Neural cell (in vitro differentiated cells): Measurements from ENCODE around the gene ROR2. TPM values are rescaled to one million over a fixed set of nuclear protein-coding genes. Genes with fewer than 3 reads are reported as not detected.

Experiments used
- H2AFZ ChIP-seq: fragments of 200-600, 300-800 bp; sonication (generic), shearing (Covaris generic); 2 replicates; pipeline ENCODE4 v1.6.0; 2014; ENCODE audit warnings: low read depth, mild to moderate bottlenecking, antibody characterized with exemption, low read length, moderate library complexity
- H3F3A ChIP-seq: fragments of 200-600 bp; shearing (Covaris generic); 2 replicates; pipeline ENCODE4 v1.6.1; 2016; ENCODE audit warnings: mild to moderate bottlenecking, moderate library complexity, mixed read lengths, antibody characterized with exemption, low read length; ENCODE audit not compliant: insufficient read depth, poor library complexity, severe bottlenecking
- H3K27ac ChIP-seq: fragments of 200-600, 300-800 bp; sonication (generic), shearing (Covaris generic); 2 replicates; pipeline ENCODE4 v1.5.1; 2014; ENCODE audit warnings: mild to moderate bottlenecking, low read length, moderate library complexity
- H3K27me3 ChIP-seq: fragments of 300-800, 200-600 bp; sonication (generic), shearing (Covaris generic); 2 replicates; pipeline ENCODE4 v1.6.0; 2014; ENCODE audit warnings: mild to moderate bottlenecking, low read depth, low read length, moderate library complexity; ENCODE audit not compliant: insufficient read depth
- H3K36me3 ChIP-seq: fragments of 300-800, 200-600 bp; sonication (generic), shearing (Covaris generic); 2 replicates; pipeline ENCODE4 v1.5.1; 2014; ENCODE audit warnings: mild to moderate bottlenecking, antibody characterized with exemption, low read length, moderate library complexity; ENCODE audit not compliant: insufficient read depth
- H3K4me2 ChIP-seq: fragments of 300-800, 200-600 bp; sonication (generic), shearing (Covaris generic); 2 replicates; pipeline ENCODE4 v1.6.0; 2014; ENCODE audit warnings: mild to moderate bottlenecking, low read length
- H3K4me3 ChIP-seq: fragments of 300-800, 200-600 bp; sonication (generic), shearing (Covaris generic); 2 replicates; pipeline ENCODE4 v1.5.1; 2014; ENCODE audit warnings: mild to moderate bottlenecking, low read length, moderate library complexity
- H3K79me2 ChIP-seq: fragments of 200-600 bp; shearing (Covaris generic); replicated peaks from 2 replicates; pipeline ENCODE4 v1.6.0; 2014; ENCODE audit warnings: mild to moderate bottlenecking, low read length, moderate library complexity; ENCODE audit not compliant: insufficient read depth
- H3K9ac ChIP-seq: fragments of 300-800, 200-600 bp; sonication (generic), shearing (Covaris generic); 2 replicates; pipeline ENCODE4 v1.6.1; 2016; ENCODE audit warnings: mild to moderate bottlenecking, low read length, mixed read lengths
- H3K9me2 ChIP-seq: fragments of 200-600 bp; shearing (Covaris generic); 2 replicates; pipeline ENCODE4 v1.6.1; 2016; ENCODE audit warnings: mild to moderate bottlenecking, low read length, mixed read lengths; ENCODE audit not compliant: insufficient read depth
- H3K9me3 ChIP-seq: fragments of 200-600, 300-800 bp; sonication (generic), shearing (Covaris generic); 2 replicates; pipeline ENCODE4 v1.6.1; 2016; ENCODE audit warnings: mild to moderate bottlenecking, mixed run types, low read length, moderate library complexity, mixed read lengths
- H4K20me1 ChIP-seq: fragments of 200-600 bp; shearing (Covaris generic); 2 replicates; pipeline ENCODE4 v1.6.1; 2016; ENCODE audit warnings: mild to moderate bottlenecking, mixed run types; ENCODE audit not compliant: insufficient read depth
- MXI1 ChIP-seq: fragments of 450-650 bp; conservative IDR thresholded peaks from 2 replicates; pipeline ENCODE4 v1.6.1; 2014; ENCODE audit warnings: antibody characterized with exemption, mild to moderate bottlenecking; ENCODE audit not compliant: poor library complexity, severe bottlenecking
- POLR2AphosphoS5 ChIP-seq: IDR thresholded peaks from 2 replicates; pipeline ENCODE4 v1.6.1; 2012
- RAD21 ChIP-seq: fragments of 450-650 bp; conservative IDR thresholded peaks from 2 replicates; pipeline ENCODE4 v1.6.1; 2014; ENCODE audit warnings: antibody characterized with exemption, mild to moderate bottlenecking, moderate library complexity
- REST ChIP-seq: IDR thresholded peaks from 2 replicates; pipeline ENCODE4 v1.6.1; 2012; ENCODE audit warnings: borderline replicate concordance
- SMC3 ChIP-seq: fragments of 450-650 bp; conservative IDR thresholded peaks from 2 replicates; pipeline ENCODE4 v1.6.1; 2014; ENCODE audit warnings: antibody characterized with exemption, mild to moderate bottlenecking, moderate library complexity; ENCODE audit not compliant: poor library complexity
- polyA plus RNA-seq: library from polyadenylated mRNA; depleted of rRNA; stranded (reverse); fragments of >200 nt; gene quantifications from 2 replicates; pipeline ENCODE4 v1.2.3, GENCODE V29; 2014
- TF ChIP-seq, protein P1 (sequence below): fragments of 450-650 bp; IDR thresholded peaks from 2 replicates; pipeline ENCODE4 v1.5.1; 2014; ENCODE audit warnings: antibody characterized with exemption, mild to moderate bottlenecking, moderate library complexity; ENCODE audit not compliant: poor library complexity, severe bottlenecking

The ROR2 gene
- polyA plus RNA-seq, 1 donor from 2014 or later: 0.33 TPM

DNA sequence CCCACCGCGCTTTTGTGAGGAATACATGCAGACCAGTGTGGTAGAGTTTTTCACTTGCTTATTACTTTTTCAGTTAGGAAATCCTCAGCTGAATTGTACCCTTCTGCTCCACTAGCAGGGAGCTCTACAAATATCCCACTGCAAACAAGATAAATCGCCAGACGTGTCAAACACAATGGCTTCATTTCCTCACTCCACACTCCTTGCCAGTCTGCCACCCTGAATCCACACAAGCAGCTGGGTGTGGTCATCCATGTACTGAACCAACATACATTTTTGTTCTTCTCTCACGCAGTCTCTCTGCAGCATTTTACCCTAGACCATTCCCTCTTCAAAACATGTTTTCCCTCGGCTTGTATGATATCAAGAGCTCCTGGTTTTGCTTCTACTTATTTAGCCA lies 3.7 kb upstream of the ROR2 start:
- no peak overlapping the region for H3K9ac ChIP-seq
- no peak overlapping the region for H3K4me2 ChIP-seq
- no peak overlapping the region for H2AFZ ChIP-seq
- peaks cover 30% of the 10 kb centered on the region for H3K27me3 ChIP-seq
- no peak overlapping the region for H3K27ac ChIP-seq
- H3K9me3 ChIP-seq: no peaks in the 10 kb centered on the region
- H3K9me2 ChIP-seq: no peaks in the 10 kb centered on the region
- no peaks in the 10 kb centered on the region for H3K36me3 ChIP-seq
- TF ChIP-seq, protein P1, sequence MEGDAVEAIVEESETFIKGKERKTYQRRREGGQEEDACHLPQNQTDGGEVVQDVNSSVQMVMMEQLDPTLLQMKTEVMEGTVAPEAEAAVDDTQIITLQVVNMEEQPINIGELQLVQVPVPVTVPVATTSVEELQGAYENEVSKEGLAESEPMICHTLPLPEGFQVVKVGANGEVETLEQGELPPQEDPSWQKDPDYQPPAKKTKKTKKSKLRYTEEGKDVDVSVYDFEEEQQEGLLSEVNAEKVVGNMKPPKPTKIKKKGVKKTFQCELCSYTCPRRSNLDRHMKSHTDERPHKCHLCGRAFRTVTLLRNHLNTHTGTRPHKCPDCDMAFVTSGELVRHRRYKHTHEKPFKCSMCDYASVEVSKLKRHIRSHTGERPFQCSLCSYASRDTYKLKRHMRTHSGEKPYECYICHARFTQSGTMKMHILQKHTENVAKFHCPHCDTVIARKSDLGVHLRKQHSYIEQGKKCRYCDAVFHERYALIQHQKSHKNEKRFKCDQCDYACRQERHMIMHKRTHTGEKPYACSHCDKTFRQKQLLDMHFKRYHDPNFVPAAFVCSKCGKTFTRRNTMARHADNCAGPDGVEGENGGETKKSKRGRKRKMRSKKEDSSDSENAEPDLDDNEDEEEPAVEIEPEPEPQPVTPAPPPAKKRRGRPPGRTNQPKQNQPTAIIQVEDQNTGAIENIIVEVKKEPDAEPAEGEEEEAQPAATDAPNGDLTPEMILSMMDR: no peak
- TF ChIP-seq MXI1 (no peak), SMC3 (no peak), POLR2AphosphoS5 (no peak), RAD21 (no peak)
- no peak overlapping the region for H3K4me3 ChIP-seq
- no peaks in the 10 kb centered on the region for H3F3A ChIP-seq
- H3K79me2 ChIP-seq: no peaks in the 10 kb centered on the region
- H4K20me1 ChIP-seq: no peaks in the 10 kb centered on the region

GRCh38 chr9:91951944-91952520 lies 2.0 kb upstream of the ROR2 start:
- no peaks in the 10 kb centered on the region for H3K9me2 ChIP-seq
- H3K79me2 ChIP-seq: peaks cover 6% of the 10 kb centered on the region
- no peak overlapping the region for H3K9ac ChIP-seq
- no peak overlapping the region for H3K4me3 ChIP-seq
- no peak overlapping the region for H3K4me2 ChIP-seq
- peaks cover 44% of the 10 kb centered on the region for H3K27me3 ChIP-seq
- no peak overlapping the region for H3K27ac ChIP-seq
- no peaks in the 10 kb centered on the region for H3K36me3 ChIP-seq
- H4K20me1 ChIP-seq: no peaks in the 10 kb centered on the region
- no peak overlapping the region for H2AFZ ChIP-seq
- no peaks in the 10 kb centered on the region for H3K9me3 ChIP-seq
- TF ChIP-seq POLR2AphosphoS5 (no peak), REST (no peak), SMC3 (no peak)
- TF ChIP-seq, protein P1: no peak
- no peaks in the 10 kb centered on the region for H3F3A ChIP-seq
